C4-2B (cell line): ENCODE data around the gene ZFYVE28.

Experiments
- H3K27ac ChIP-seq: fragments of 450-650 bp; 2 replicates; pipeline ENCODE4 v1.5.1; 2017
- ZFX ChIP-seq: fragments of 450-650 bp; IDR thresholded peaks from 2 replicates; pipeline ENCODE4 v1.6.1; 2017
- TF ChIP-seq, protein P1 (sequence below): fragments of 450-650 bp; conservative IDR thresholded peaks from 2 replicates; pipeline ENCODE4 v1.5.1; 2017; ENCODE audit warnings: mild to moderate bottlenecking

ZFYVE28 gene

DNA sequence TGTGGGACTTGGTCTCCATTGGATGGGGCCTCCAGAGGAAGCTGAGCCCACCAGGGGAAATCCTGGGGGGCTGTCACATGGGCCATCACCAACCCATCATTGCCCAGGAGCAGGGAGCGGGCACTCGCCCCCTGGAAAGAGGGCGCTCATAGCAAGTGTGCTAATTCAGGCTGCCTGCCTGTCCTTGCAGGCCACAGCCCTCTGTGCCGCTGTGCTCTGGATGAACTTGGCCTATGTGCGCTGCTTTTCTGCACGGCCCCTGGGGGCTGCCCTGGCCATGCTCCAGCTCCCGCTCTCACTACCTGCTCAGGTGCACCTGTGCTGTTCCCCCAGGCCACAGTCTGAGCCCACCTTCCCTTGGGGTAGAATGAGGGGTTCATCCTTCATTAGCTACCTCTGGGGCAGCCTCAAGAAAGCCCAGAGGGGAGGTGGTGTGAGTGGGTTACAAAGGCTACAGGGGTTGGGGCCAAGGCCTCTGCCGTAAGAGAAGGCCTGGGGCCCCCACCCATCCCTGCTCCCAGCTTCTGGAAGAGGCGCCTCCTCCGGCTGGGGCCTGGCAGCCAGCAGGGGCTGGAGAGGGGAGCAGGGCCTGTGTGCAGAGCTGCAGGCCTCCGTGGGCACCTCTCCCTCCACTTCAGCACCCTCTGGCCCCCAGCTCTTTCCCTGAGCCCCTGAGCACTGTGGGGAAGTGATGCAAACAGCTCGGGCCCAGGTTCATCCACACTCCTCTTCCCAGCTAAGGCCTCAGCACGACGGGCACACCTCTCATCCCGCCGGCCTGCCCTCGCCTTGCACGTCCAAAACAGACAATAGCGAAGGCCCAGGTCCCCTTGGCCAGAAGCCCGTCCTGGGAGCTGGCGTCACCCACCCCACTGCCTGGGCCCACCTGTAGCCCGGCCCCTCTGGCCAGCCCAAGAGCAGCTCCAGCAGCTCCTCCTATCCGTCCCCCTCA lies 9.2 kb upstream of the ZFYVE28 start:
- no peak for TF ChIP-seq ZFX
- TF ChIP-seq, protein P1, sequence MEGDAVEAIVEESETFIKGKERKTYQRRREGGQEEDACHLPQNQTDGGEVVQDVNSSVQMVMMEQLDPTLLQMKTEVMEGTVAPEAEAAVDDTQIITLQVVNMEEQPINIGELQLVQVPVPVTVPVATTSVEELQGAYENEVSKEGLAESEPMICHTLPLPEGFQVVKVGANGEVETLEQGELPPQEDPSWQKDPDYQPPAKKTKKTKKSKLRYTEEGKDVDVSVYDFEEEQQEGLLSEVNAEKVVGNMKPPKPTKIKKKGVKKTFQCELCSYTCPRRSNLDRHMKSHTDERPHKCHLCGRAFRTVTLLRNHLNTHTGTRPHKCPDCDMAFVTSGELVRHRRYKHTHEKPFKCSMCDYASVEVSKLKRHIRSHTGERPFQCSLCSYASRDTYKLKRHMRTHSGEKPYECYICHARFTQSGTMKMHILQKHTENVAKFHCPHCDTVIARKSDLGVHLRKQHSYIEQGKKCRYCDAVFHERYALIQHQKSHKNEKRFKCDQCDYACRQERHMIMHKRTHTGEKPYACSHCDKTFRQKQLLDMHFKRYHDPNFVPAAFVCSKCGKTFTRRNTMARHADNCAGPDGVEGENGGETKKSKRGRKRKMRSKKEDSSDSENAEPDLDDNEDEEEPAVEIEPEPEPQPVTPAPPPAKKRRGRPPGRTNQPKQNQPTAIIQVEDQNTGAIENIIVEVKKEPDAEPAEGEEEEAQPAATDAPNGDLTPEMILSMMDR = no peak
- no peak overlapping the region for H3K27ac ChIP-seq

DNA sequence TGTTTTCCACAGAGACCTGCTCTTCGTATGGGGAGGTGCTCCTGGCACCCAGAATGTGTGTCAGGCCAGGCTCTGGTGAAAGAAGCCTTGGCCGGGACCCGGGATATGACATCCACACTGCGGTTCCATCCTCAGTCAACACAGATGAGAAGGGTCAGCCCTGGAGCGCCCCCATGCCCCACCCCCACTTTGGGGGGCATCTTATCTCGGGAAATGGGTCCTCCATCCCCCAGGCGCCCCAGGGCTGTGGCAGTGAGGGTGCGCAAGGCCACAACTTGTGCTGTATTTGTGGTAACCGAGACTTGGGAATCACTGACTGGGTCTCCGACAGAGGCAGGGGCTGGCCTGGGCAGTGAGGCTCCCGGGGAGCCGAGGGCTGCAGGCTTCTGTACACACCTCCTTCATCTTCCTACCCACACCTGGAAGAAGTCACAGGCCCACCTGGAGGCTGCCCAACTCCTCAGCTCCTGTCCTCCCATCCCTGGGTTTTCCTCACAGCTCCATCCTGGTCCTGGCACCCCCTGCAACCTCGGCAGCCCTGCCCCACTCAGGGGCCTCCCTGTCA lies 8.3 kb upstream of the ZFYVE28 start:
- TF ChIP-seq, protein P1 = no peak
- TF ChIP-seq ZFX = no peak
- H3K27ac ChIP-seq = no peak overlapping the region

DNA sequence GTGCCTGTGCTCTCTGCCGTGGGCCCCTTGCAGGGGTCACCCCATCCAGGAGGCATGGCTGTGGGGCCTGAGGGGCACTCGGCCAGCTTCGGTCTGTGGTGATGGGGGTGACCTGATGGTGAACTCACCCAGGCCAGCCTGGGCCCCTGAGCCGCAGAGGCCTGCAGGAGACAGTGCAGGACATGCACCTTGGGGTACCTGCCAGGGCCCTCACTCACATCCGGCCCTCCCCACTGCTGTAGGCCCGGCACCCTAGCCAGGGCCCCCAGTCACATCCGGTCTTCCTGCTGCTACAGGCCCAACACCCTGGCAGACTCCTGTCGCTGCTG lies 7.6 kb upstream of the ZFYVE28 start:
- TF ChIP-seq ZFX = no peak
- TF ChIP-seq, protein P1 = no peak
- H3K27ac ChIP-seq = no peak overlapping the region

DNA sequence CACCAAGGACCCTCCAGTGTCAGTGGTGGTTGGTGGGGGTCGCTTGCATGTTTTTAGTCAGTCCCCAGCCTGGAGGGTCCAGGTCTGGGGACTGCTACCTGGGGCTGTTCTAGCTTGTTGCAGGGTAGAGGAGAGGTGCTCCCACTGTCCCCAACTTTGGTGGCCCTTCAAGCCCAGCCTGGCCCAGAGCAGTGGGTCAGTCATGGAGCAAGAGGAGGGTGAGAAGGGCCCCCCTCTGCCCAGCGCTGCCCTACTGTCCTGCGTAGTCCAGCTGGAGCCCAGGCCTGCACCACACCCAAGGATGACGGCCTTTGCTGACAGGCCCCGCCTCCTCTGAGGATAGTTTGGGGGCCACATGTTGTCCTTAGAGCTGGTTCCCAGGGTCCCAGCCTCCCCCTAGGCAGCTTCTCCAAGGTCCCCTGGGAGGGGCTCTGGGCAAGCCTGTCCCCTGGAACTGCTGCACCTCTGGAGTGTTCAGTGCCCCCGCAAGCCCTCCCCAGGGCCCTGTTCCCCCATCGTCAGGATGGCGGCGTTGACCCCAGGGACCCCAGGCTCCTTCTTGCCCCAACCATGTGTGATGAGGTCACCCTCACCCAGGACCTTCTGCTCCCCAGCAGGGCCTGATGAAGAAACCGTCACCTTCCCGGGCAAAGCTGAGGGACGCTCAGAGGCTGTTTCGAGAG lies 7.1 kb upstream of the ZFYVE28 start:
- TF ChIP-seq, protein P1 = no peak
- no peak for TF ChIP-seq ZFX
- no peak overlapping the region for H3K27ac ChIP-seq

DNA sequence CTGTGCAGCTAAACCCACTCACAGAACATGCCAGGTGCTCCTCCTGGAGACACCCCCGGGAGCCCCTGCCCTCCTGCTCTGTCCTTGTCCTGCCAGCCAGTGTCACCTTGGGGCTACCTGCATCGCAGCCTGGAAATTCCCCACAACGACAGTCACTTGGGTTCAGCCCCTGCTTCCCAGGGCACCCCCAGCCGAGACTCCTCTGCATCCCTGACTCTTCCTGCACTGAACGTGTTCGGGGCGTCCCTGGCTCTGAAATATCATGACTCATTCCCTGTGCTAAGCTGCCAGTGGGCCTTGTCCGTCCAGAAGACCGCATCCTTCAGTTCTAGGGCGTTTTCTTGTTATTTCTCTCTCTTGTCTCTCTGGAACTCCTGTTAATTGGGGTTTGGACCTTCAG lies 6.1 kb upstream of the ZFYVE28 start:
- H3K27ac ChIP-seq = no peak overlapping the region
- no peak for TF ChIP-seq ZFX
- TF ChIP-seq, protein P1 = no peak

DNA sequence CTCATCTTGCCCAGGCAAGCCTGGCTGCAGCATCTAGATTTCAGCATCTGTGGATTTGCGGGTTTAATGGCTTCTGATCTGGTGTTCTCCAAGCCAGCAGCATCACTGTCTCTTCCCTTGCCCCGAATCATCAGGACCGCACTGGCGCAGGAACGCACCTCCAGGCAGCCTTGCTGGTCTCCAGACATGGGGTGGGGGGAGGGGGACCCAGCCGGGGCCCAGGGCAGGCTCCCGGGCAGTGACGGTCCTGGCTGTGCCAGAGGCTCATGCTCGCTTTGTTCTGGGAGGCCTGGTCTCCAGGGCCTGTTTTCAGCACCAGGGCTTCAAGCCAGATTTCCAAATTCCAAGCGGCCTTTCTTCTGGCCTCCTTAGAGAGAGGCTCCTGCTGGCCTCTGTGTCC lies 5.2 kb upstream of the ZFYVE28 start:
- no peak overlapping the region for H3K27ac ChIP-seq
- TF ChIP-seq, protein P1 = no peak
- TF ChIP-seq ZFX = no peak

DNA sequence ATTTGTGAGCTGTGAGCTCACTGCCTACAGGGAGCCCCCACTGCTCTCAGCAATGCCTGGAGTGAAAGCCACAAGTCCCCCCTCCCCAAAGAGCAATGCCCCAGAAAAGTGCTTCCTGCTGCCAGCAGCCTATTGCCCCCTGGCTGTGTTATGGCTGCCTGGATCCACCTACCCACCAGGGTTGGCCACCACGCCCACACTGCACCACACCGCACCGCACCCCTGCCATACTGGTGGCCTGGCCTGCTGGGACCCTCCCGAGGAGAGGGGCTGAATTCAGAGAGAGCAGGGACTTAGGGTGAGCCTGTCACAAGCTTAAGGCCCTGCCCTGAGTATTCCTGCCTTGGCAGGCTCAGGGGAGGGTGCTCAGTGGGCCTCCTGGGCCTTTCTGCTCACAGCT lies 4.6 kb upstream of the ZFYVE28 start:
- H3K27ac ChIP-seq = no peak overlapping the region
- TF ChIP-seq, protein P1 = no peak
- TF ChIP-seq ZFX = no peak
